ENCODE measurements around the gene TTC3.

- no peak for TF ChIP-seq CTCF (IDR thresholded peaks at IDR 0.05)
- no peak for TF ChIP-seq POLR2A (IDR thresholded peaks at IDR 0.05)
Observed at GRCh38 chr21:37231671-37232070, 158.6 kb downstream of the TTC3 start.
